Smooth muscle cell (in vitro differentiated cells): ENCODE data around the gene TMEM221. TPM values are rescaled to one million over a fixed set of nuclear protein-coding genes. Genes with fewer than 3 reads are reported as not detected.

Experiments used
- DNase-seq: peaks from one replicate; lab custom pipeline; 2025; ENCODE audit not compliant: unreplicated experiment; lab: John Stamatoyannopoulos, UW
- H2AFZ ChIP-seq: fragments of 200-600 bp; sonication (generic); 2 replicates; pipeline ENCODE4 v1.6.0; 2016; ENCODE audit warnings: antibody characterized with exemption, low read depth, mild to moderate bottlenecking
- H3F3A ChIP-seq: fragments of 200-600 bp; sonication (generic); 2 replicates; pipeline ENCODE4 v1.6.0; 2017; ENCODE audit warnings: antibody characterized with exemption, low read depth
- H3K27ac ChIP-seq: fragments of 200-600 bp; sonication (generic); 2 replicates; pipeline ENCODE4 v1.5.1; 2016; ENCODE audit warnings: low read depth, mild to moderate bottlenecking
- H3K27me3 ChIP-seq: fragments of 200-600 bp; sonication (generic); 2 replicates; pipeline ENCODE4 v1.6.1; 2016; ENCODE audit warnings: low read depth, mild to moderate bottlenecking
- H3K36me3 ChIP-seq: fragments of 200-600 bp; sonication (generic); 2 replicates; pipeline ENCODE4 v1.5.1; 2016; ENCODE audit warnings: low read depth
- H3K4me1 ChIP-seq: fragments of 200-600 bp; sonication (generic); 2 replicates; pipeline ENCODE4 v1.5.1; 2016; ENCODE audit warnings: low read depth
- H3K4me2 ChIP-seq: fragments of 200-600 bp; sonication (generic); 2 replicates; pipeline ENCODE4 v1.6.0; 2016; ENCODE audit warnings: mild to moderate bottlenecking
- H3K4me3 ChIP-seq: fragments of 200-600 bp; sonication (generic); 2 replicates; pipeline ENCODE4 v1.5.1; 2016; ENCODE audit warnings: mild to moderate bottlenecking
- H3K79me2 ChIP-seq: fragments of 200-600 bp; sonication (generic); 2 replicates; pipeline ENCODE4 v1.6.0; 2016; ENCODE audit warnings: low read depth, mild to moderate bottlenecking
- H3K9ac ChIP-seq: fragments of 200-600 bp; sonication (generic); 2 replicates; pipeline ENCODE4 v1.6.0; 2016; ENCODE audit warnings: low read depth
- H3K9me3 ChIP-seq: fragments of 200-600 bp; sonication (generic); replicated peaks from 2 replicates; pipeline ENCODE4 v1.5.1; 2016; ENCODE audit warnings: low read depth
- H4K20me1 ChIP-seq: fragments of 200-600 bp; sonication (generic); 2 replicates; pipeline ENCODE4 v1.6.0; 2016; ENCODE audit warnings: low read depth
- CTCF ChIP-seq: fragments of 200-600 bp; sonication (generic); IDR thresholded peaks from 2 replicates; pipeline ENCODE4 v1.5.1; 2017; ENCODE audit warnings: borderline replicate concordance, mild to moderate bottlenecking, antibody characterized with exemption; ENCODE audit not compliant: insufficient read depth, poor library complexity, severe bottlenecking
- WGBS: methylation state at CpG from one replicate; pipeline ENCODE4 v1.1.7; 2016; ENCODE audit warnings: low lambda C conversion rate; 5-methylcytosine and 5-hydroxymethylcytosine counted together
- polyA plus RNA-seq: library from polyadenylated mRNA; unstranded; fragments of >200 nt; fragmentation: Nextera tagmentation; extraction: Ambion mirVana; gene quantifications from 2 replicates; pipeline ENCODE4 v1.2.1, GENCODE V29; 2016
- total RNA-seq: library from RNA; depleted of rRNA; stranded (reverse); fragments of >200 nt; gene quantifications from 2 replicates; pipeline ENCODE4 v1.2.3, GENCODE V29; 2014

The TMEM221 gene
- total and polyA plus RNA-seq, 2 experiments from 2014 or later, result 0.31 to 0.63 TPM

- Histone ChIP-seq H3F3A (peaks cover 8% of the 10 kb centered on the region), H3K27me3 (no peaks in the 10 kb centered on the region), H4K20me1 (no peaks in the 10 kb centered on the region), H3K9me3 (no peaks in the 10 kb centered on the region), H3K4me2 (peak overlapping the region; percentile 75), H3K79me2 (no peaks in the 10 kb centered on the region), H3K9ac (no peak overlapping the region), H3K36me3 (no peaks in the 10 kb centered on the region), H3K4me1 (peaks cover 14% of the 10 kb centered on the region), H3K27ac (peak overlapping the region; percentile 66), H3K4me3 (peak overlapping the region; percentile 97), H2AFZ (peak overlapping the region; percentile 81)
- no peak for TF ChIP-seq CTCF
- no peak for DNase-seq
- 46% methylated on average over 3 of the region's 3 CpGs for whole genome bisulfite sequencing
Observed at GRCh38 chr19:17418710-17419109, 29.8 kb downstream of the TMEM221 start.

- no peaks in the 10 kb centered on the region for H3K79me2 ChIP-seq
- no peaks in the 10 kb centered on the region for H4K20me1 ChIP-seq
- WGBS, result 12% methylated on average over 6 of the region's 6 CpGs
- H2AFZ ChIP-seq, result peak overlapping the region; percentile 81
- peaks cover 13% of the 10 kb centered on the region for H3F3A ChIP-seq
- no peak for TF ChIP-seq CTCF
- H3K4me3 ChIP-seq, result peak overlapping the region; percentile 33
- no peak overlapping the region for H3K9ac ChIP-seq
- no peaks in the 10 kb centered on the region for H3K27me3 ChIP-seq
- no peaks in the 10 kb centered on the region for H3K36me3 ChIP-seq
- peaks cover 24% of the 10 kb centered on the region for H3K4me1 ChIP-seq
- H3K4me2 ChIP-seq, result peak overlapping the region; percentile 73
- no peak for DNase-seq
- no peaks in the 10 kb centered on the region for H3K9me3 ChIP-seq
- H3K27ac ChIP-seq, result no peak overlapping the region
Observed at GRCh38 chr19:17415121-17415520, 33.3 kb downstream of the TMEM221 start.

GRCh38 chr19:17414097-17414496, 34.4 kb downstream of the TMEM221 start:
- TF ChIP-seq CTCF, result no peak
- H3K79me2 ChIP-seq, result no peaks in the 10 kb centered on the region
- no peak overlapping the region for H3K4me3 ChIP-seq
- H3K36me3 ChIP-seq, result no peaks in the 10 kb centered on the region
- no peak overlapping the region for H2AFZ ChIP-seq
- no peak overlapping the region for H3K9ac ChIP-seq
- H3K27me3 ChIP-seq, result no peaks in the 10 kb centered on the region
- H3F3A ChIP-seq, result peaks cover 9% of the 10 kb centered on the region
- no peak for DNase-seq
- WGBS, result 94% methylated on average over 8 of the region's 8 CpGs
- H3K4me2 ChIP-seq, result no peak overlapping the region
- no peak overlapping the region for H3K27ac ChIP-seq
- no peaks in the 10 kb centered on the region for H4K20me1 ChIP-seq
- no peaks in the 10 kb centered on the region for H3K9me3 ChIP-seq
- peaks cover 21% of the 10 kb centered on the region for H3K4me1 ChIP-seq

GRCh38 chr19:17411801-17412200, 36.7 kb downstream of the TMEM221 start:
- Histone ChIP-seq H3K4me1 (peaks cover 17% of the 10 kb centered on the region), H3K4me3 (no peak overlapping the region), H4K20me1 (no peaks in the 10 kb centered on the region), H3K9ac (no peak overlapping the region), H2AFZ (no peak overlapping the region), H3K9me3 (no peaks in the 10 kb centered on the region), H3K4me2 (no peak overlapping the region), H3K27me3 (no peaks in the 10 kb centered on the region), H3K36me3 (no peaks in the 10 kb centered on the region), H3K27ac (no peak overlapping the region), H3K79me2 (no peaks in the 10 kb centered on the region), H3F3A (peaks cover 5% of the 10 kb centered on the region)
- WGBS, result 75% methylated on average over 11 of the region's 11 CpGs
- no peak for TF ChIP-seq CTCF
- DNase-seq, result no peak
